ENCODE data around the gene SLC16A8.

SLC16A8 gene

GRCh38 chr22:38071421-38072321, 12.3 kb downstream of the SLC16A8 start:
- no peak for DNase-seq

GRCh38 chr22:38070250-38070921, 13.6 kb downstream of the SLC16A8 start:
- no peak for DNase-seq

GRCh38 chr22:38069372-38070249, 14.4 kb downstream of the SLC16A8 start:
- DNase-seq: no peak

GRCh38 chr22:38068641-38069371, 15.2 kb downstream of the SLC16A8 start:
- no peak for DNase-seq

- DNase-seq: no peak
Observed at GRCh38 chr22:38067761-38068360, 16.1 kb downstream of the SLC16A8 start.

- DNase-seq: no peak
Observed at GRCh38 chr22:38067028-38067415, 17.0 kb downstream of the SLC16A8 start.

- no peak for DNase-seq
Observed at GRCh38 chr22:38066381-38067027, 17.5 kb downstream of the SLC16A8 start.

GRCh38 chr22:38065539-38065938, 18.4 kb downstream of the SLC16A8 start:
- DNase-seq: no peak

GRCh38 chr22:38062791-38063190, 21.2 kb downstream of the SLC16A8 start:
- no peak for DNase-seq

- DNase-seq: peak; percentile 81 to 85
Observed at GRCh38 chr22:38056969-38057891, 26.8 kb downstream of the SLC16A8 start, which contains the start of gene PICK1. Gene PICK1 (plus strand): TSS chr22:38057404. CDS start chr22:38057810, 406 bp downstream.

GRCh38 chr22:38051900-38052862, 31.8 kb downstream of the SLC16A8 start:
- DNase-seq: peak; percentile 78 to 80

GRCh38 chr22:38051261-38051660, 32.7 kb downstream of the SLC16A8 start:
- no peak for DNase-seq

- no peak for DNase-seq
Observed at GRCh38 chr22:38050720-38051119, 33.3 kb downstream of the SLC16A8 start.

GRCh38 chr22:38049812-38050619, 34.0 kb downstream of the SLC16A8 start:
- no peak for DNase-seq

- no peak for DNase-seq
Observed at GRCh38 chr22:38046070-38046748, 37.8 kb downstream of the SLC16A8 start.

GRCh38 chr22:38043151-38044039, 40.6 kb downstream of the SLC16A8 start:
- no peak for DNase-seq

GRCh38 chr22:38042488-38042790, 41.5 kb downstream of the SLC16A8 start:
- DNase-seq: no peak
